GM12878 (cell line): Measurements from ENCODE around the gene TMEM163. TPM values are rescaled to one million over a fixed set of nuclear protein-coding genes. Genes with fewer than 3 reads are reported as not detected.

Source experiments
- ATAC-seq: fragments of 200-7000 bp; cut with Tn5 transposase; 3 replicates; pipeline ENCODE4 v1.9.1; 2020; ENCODE audit warnings: mild to moderate bottlenecking, moderate library complexity
- BruUV-seq: library from RNA; stranded (reverse); fragments of 400-500 nt; replicated peaks from 2 replicates; lab custom pipeline; 2021; lab: Mats Ljungman, UMichigan
- CTCF ChIA-PET: fragments of 300-600 bp; sonication (Branson Sonifier 250); formaldehyde crosslinking; extraction: SDS; loops from one replicate; lab custom pipeline; 2021; ENCODE audit warnings: inconsistent platforms; lab: Yijun Ruan, JAX
- POLR2A ChIA-PET: fragments of 350-600 bp; formaldehyde crosslinking; extraction: SDS; loops from one replicate; lab custom pipeline; 2021; ENCODE audit warnings: inconsistent platforms; lab: Charles Lee
- RAD21 ChIA-PET: fragments of 300-600 bp; sonication (Branson Sonifier 250); formaldehyde crosslinking; loops from one replicate; lab custom pipeline; 2023; ENCODE audit warnings: antibody characterized with exemption; ENCODE audit not compliant: unreplicated experiment; lab: Charles Lee
- SMC1A ChIA-PET: fragments of 300-600 bp; sonication (Branson Sonifier 250); formaldehyde crosslinking; loops from one replicate; lab custom pipeline; 2023; ENCODE audit not compliant: unreplicated experiment, uncharacterized antibody; lab: Charles Lee
- DNase-seq: peaks from one replicate; pipeline ENCODE4 v3.0.0-alpha.2; 2011; ENCODE audit warnings: low read depth, low spot score
- FAIRE-seq: peaks from 3 replicates; lab custom pipeline; 2011; peaks lifted over from hg19 to GRCh38; lab: Jason Lieb, UNC
- H2AFZ ChIP-seq: 2 replicates; pipeline ENCODE4 v1.6.0; 2011; ENCODE audit warnings: low read depth, low read length, control low read depth; ENCODE audit not compliant: control insufficient read depth
- H3K27ac ChIP-seq: 2 replicates; pipeline ENCODE4 v1.5.1; 2011; ENCODE audit warnings: control low read depth; ENCODE audit not compliant: control insufficient read depth, insufficient read depth
- H3K27me3 ChIP-seq, 2 experiments: replicated peaks in 1 of 2; 2 replicates each; pipeline versions ENCODE4 v1.6.0 to v1.6.1; 2011; ENCODE audit warnings: low read length in 1 of 2; ENCODE audit not compliant: control insufficient read depth in 2 of 2, insufficient read depth in 2 of 2
- H3K36me3 ChIP-seq, 2 experiments: 2 replicates each; pipeline ENCODE4 v1.5.1; 2011; ENCODE audit warnings: low read length in 1 of 2; ENCODE audit not compliant: control insufficient read depth in 2 of 2, insufficient read depth in 2 of 2
- H3K4me1 ChIP-seq: 2 replicates; pipeline ENCODE4 v1.6.1; 2011; ENCODE audit warnings: mild to moderate bottlenecking, low read length, moderate library complexity, mixed read lengths; ENCODE audit not compliant: control insufficient read depth, insufficient read depth
- H3K4me2 ChIP-seq: 2 replicates; pipeline ENCODE4 v1.6.0; 2011; ENCODE audit warnings: control low read depth; ENCODE audit not compliant: control insufficient read depth, insufficient read depth
- H3K4me3 ChIP-seq: fragments of 200-600 bp; sonication (generic); 2 replicates; pipeline ENCODE4 v1.5.1; 2016
- H3K79me2 ChIP-seq: 2 replicates; pipeline ENCODE4 v1.6.0; 2011; ENCODE audit warnings: low read length; ENCODE audit not compliant: control insufficient read depth, insufficient read depth
- H3K9ac ChIP-seq: 2 replicates; pipeline ENCODE4 v1.8.0; 2011; ENCODE audit warnings: low read length, control low read depth, mixed read lengths; ENCODE audit not compliant: control insufficient read depth, insufficient read depth
- H3K9me3 ChIP-seq: replicated peaks from 3 replicates; pipeline ENCODE4 v1.5.1; 2011; ENCODE audit warnings: mild to moderate bottlenecking, low read length; ENCODE audit not compliant: control insufficient read depth, insufficient read depth
- H4K20me1 ChIP-seq: 2 replicates; pipeline ENCODE4 v1.6.0; 2011; ENCODE audit not compliant: control insufficient read depth, insufficient read depth
- ASH2L ChIP-seq: fragments of 300-600, 200-600 bp; sonication (generic); IDR thresholded peaks from 2 replicates; pipeline ENCODE4 v1.6.1; 2017; ENCODE audit warnings: low read depth, mild to moderate bottlenecking, borderline replicate concordance
- BACH1 ChIP-seq: fragments of 450-650 bp; IDR thresholded peaks from 2 replicates; pipeline ENCODE4 v1.6.1; 2017; ENCODE audit warnings: mild to moderate bottlenecking, borderline replicate concordance
- BHLHE40 ChIP-seq, 2 experiments: fragments of 450-650 bp in 1 of 2; IDR thresholded peaks; 2 replicates each; pipeline ENCODE4 v1.6.1; 2011 to 2017; ENCODE audit warnings: low read depth in 2 of 2, borderline replicate concordance in 1 of 2, improper control_type of control experiment in 1 of 2, low read length in 1 of 2, mild to moderate bottlenecking in 1 of 2
- CHD4 ChIP-seq: fragments of 200-600 bp; sonication (generic); IDR thresholded peaks from 2 replicates; pipeline ENCODE4 v1.6.1; 2016; ENCODE audit warnings: mild to moderate bottlenecking
- CREM ChIP-seq: IDR thresholded peaks from 2 replicates; pipeline ENCODE4 v1.6.1; 2014; ENCODE audit warnings: antibody characterized with exemption, low read depth
- DPF2 ChIP-seq: fragments of 450-650 bp; IDR thresholded peaks from 2 replicates; pipeline ENCODE4 v1.6.1; 2017; ENCODE audit warnings: mild to moderate bottlenecking
- EZH2 ChIP-seq: IDR thresholded peaks from 2 replicates; pipeline ENCODE4 v1.6.1; 2012; ENCODE audit warnings: low read depth, mild to moderate bottlenecking, control low read depth, inconsistent platforms, low read length, borderline replicate concordance; ENCODE audit not compliant: control insufficient read depth
- FOXM1 ChIP-seq: IDR thresholded peaks from 2 replicates; pipeline ENCODE4 v1.6.1; 2012; ENCODE audit warnings: low read depth, mild to moderate bottlenecking, inconsistent platforms, low read length, moderate library complexity
- MEF2B ChIP-seq: fragments of 450-650 bp; IDR thresholded peaks from 2 replicates; pipeline ENCODE4 v1.6.1; 2018; ENCODE audit warnings: mild to moderate bottlenecking, moderate library complexity; ENCODE audit not compliant: partially characterized antibody, poor library complexity, severe bottlenecking
- RELB ChIP-seq: fragments of 450-650 bp; IDR thresholded peaks from 2 replicates; pipeline ENCODE4 v1.6.1; 2017; ENCODE audit warnings: low read depth, mild to moderate bottlenecking, moderate library complexity
- USF2 ChIP-seq: IDR thresholded peaks from 2 replicates; pipeline ENCODE4 v1.6.1; 2011; ENCODE audit warnings: low read depth, low read length, improper control_type of control experiment, borderline replicate concordance
- ZSCAN29 ChIP-seq: fragments of 450-650 bp; IDR thresholded peaks from 2 replicates; pipeline ENCODE4 v1.6.1; 2017; ENCODE audit warnings: mild to moderate bottlenecking, moderate library complexity
- WGBS: methylation state at CpG from one replicate; pipeline ENCODE4 v1.1.6; 2016; ENCODE audit warnings: low lambda C conversion rate; ENCODE audit not compliant: insufficient replicate concordance, insufficient coverage; ENCODE audit errors: missing lambda C conversion rate; 5-methylcytosine and 5-hydroxymethylcytosine counted together
- in situ Hi-C: fragments of 300-500 bp; cut with MboI; formaldehyde crosslinking; loops from 9 replicates; pipeline ENCODE4 v1.14.3; 2018; ENCODE audit warnings: mixed read lengths
- intact Hi-C: fragments of 100-400 bp; cut with micrococcal nuclease; formaldehyde crosslinking; loops from one replicate; pipeline ENCODE4 v1.14.2; 2022; ENCODE audit not compliant: unreplicated experiment
- polyA plus RNA-seq, 11 experiments: library from polyadenylated mRNA; depleted of rRNA in 4 of 11; unstranded in 6 of 11; stranded (reverse) in 5 of 11; fragments of >200 nt; fragmentation: Nextera tagmentation in 4 of 11; fragmentation: Illumina TruSeq in 1 of 11; extraction: Ambion mirVana in 4 of 11; extraction: Trizol in 1 of 11; gene quantifications; 1 replicate in 1 of 11; 2 replicates in 10 of 11; pipeline versions ENCODE4 v1.2.1 to v1.2.3, GENCODE V29; 2011 to 2016; ENCODE audit warnings: inconsistent platforms in 2 of 11, missing spikeins in 2 of 11, low read depth in 1 of 11
- total RNA-seq, 4 experiments: library from RNA; depleted of rRNA in 3 of 4; stranded (reverse); fragments of >200 nt in 3 of 4; fragmentation: Illumina TruSeq in 1 of 4; extraction: Trizol in 1 of 4; gene quantifications; 2 replicates each; pipeline versions ENCODE4 v1.2.1 to v1.2.3, GENCODE V29; 2013 to 2021
- TF ChIP-seq, protein P1 (sequence below): IDR thresholded peaks from 2 replicates; pipeline ENCODE4 v1.6.1; 2012; ENCODE audit warnings: low read length, inconsistent platforms
- TF ChIP-seq, protein P2 (sequence below): fragments of 450-650 bp; IDR thresholded peaks from 2 replicates; pipeline ENCODE4 v1.6.1; 2016; ENCODE audit warnings: mild to moderate bottlenecking
- TF ChIP-seq, protein P3 (sequence below): IDR thresholded peaks from 2 replicates; pipeline ENCODE4 v1.6.1; 2011; ENCODE audit warnings: mild to moderate bottlenecking, low read depth, low read length, moderate library complexity; ENCODE audit not compliant: insufficient replicate concordance

Gene TMEM163
- total and polyA plus RNA-seq, 10 of the 15 experiments (the other 5 are each of a cell fraction or from before 2014, with no cell fraction given): 0.05 to 0.11 (median 0.07) TPM; not detected in 4

DNA sequence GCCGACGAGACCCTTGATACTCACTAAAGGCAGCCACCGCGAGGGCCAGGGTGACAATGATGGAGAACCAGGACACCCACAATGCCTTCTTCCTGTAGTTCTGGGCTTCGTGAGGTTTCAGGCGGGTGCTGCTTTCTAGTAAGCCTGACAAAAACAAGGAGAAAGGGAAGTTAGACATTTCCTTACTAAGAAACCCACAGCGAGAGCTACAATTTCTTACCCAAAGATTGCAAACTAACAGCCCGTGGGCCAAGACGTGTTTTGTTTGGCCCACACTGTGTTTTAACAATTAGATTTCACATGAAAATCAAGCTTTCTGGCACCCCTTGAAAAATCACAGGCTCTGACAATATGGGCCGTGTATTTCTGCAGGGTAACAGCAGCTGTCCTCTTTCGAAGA is 5.6 kb downstream of the TMEM163 start:
- intact Hi-C loops: no loop called here
- no peak for FAIRE-seq
- H3K4me3 ChIP-seq: no peak overlapping the region
- no peak for TF ChIP-seq DPF2
- TF ChIP-seq, protein P1, sequence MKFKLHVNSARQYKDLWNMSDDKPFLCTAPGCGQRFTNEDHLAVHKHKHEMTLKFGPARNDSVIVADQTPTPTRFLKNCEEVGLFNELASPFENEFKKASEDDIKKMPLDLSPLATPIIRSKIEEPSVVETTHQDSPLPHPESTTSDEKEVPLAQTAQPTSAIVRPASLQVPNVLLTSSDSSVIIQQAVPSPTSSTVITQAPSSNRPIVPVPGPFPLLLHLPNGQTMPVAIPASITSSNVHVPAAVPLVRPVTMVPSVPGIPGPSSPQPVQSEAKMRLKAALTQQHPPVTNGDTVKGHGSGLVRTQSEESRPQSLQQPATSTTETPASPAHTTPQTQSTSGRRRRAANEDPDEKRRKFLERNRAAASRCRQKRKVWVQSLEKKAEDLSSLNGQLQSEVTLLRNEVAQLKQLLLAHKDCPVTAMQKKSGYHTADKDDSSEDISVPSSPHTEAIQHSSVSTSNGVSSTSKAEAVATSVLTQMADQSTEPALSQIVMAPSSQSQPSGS: no peak
- no peak for TF ChIP-seq CREM
- TF ChIP-seq, protein P2, sequence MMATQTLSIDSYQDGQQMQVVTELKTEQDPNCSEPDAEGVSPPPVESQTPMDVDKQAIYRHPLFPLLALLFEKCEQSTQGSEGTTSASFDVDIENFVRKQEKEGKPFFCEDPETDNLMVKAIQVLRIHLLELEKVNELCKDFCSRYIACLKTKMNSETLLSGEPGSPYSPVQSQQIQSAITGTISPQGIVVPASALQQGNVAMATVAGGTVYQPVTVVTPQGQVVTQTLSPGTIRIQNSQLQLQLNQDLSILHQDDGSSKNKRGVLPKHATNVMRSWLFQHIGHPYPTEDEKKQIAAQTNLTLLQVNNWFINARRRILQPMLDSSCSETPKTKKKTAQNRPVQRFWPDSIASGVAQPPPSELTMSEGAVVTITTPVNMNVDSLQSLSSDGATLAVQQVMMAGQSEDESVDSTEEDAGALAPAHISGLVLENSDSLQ: no peak
- TF ChIP-seq, protein P3, sequence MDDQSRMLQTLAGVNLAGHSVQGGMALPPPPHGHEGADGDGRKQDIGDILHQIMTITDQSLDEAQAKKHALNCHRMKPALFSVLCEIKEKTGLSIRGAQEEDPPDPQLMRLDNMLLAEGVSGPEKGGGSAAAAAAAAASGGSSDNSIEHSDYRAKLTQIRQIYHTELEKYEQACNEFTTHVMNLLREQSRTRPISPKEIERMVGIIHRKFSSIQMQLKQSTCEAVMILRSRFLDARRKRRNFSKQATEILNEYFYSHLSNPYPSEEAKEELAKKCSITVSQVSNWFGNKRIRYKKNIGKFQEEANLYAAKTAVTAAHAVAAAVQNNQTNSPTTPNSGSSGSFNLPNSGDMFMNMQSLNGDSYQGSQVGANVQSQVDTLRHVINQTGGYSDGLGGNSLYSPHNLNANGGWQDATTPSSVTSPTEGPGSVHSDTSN: no peak
- TF ChIP-seq FOXM1: no peak
- TF ChIP-seq EZH2: no peak
- no peak for TF ChIP-seq BHLHE40 (IDR thresholded peaks at IDR 0.05; ENCODE audit: borderline replicate concordance in 1 of 2, low read depth in 2 of 2, low read length in 1 of 2)
- TF ChIP-seq MEF2B: no peak
- TF ChIP-seq ZSCAN29: no peak
- no peak for TF ChIP-seq BACH1
- no peak for TF ChIP-seq CHD4
- TF ChIP-seq USF2: no peak
- no peak for TF ChIP-seq ASH2L
- TF ChIP-seq RELB: no peak

More for the DNA sequence above, 5.6 kb downstream of the TMEM163 start:
- H3K4me1 ChIP-seq: no peaks in the 10 kb centered on the region; the same call in 1 of the 2 replicates
- BruUV-seq: no TSS peak
- POLR2A ChIA-PET: no interaction called here
- SMC1A ChIA-PET: interaction anchor here (1.3 kb wide), 1 partner anchor 26 kb away, joined by 3 read pairs; no protein-coding TSS in a partner anchor
- no peaks in the 10 kb centered on the region for H3K79me2 ChIP-seq
- H3K9me3 ChIP-seq: no peaks in the 10 kb centered on the region
- H3K27ac ChIP-seq: no peak overlapping the region
- RAD21 ChIA-PET: no interaction called here
- no peaks in the 10 kb centered on the region for H3K36me3 ChIP-seq
- no peaks in the 10 kb centered on the region for H4K20me1 ChIP-seq
- WGBS: 56% methylated on average over 11 of the region's 11 CpGs
- in situ Hi-C loops: no loop called here
- no peak overlapping the region; the same call in 1 of the 2 replicates for H2AFZ ChIP-seq
- H3K9ac ChIP-seq: no peak overlapping the region
- H3K27me3 ChIP-seq: peaks cover 3 to 13% of the 10 kb centered on the region in 2 experiments; a peak in 3 of 4 replicates
- CTCF ChIA-PET: no interaction called here
- DNase-seq (no peak), ATAC-seq (no peak)
- no peak overlapping the region for H3K4me2 ChIP-seq
